Omental fat pad (tissue), 4 donors: ENCODE data around the gene HTRA1. TPM values are rescaled to one million over a fixed set of nuclear protein-coding genes. Genes with fewer than 3 reads are reported as not detected.

Experiments
- ATAC-seq: fragments of 150-250 bp; one replicate; pipeline ENCODE4 v1.9.1; 2016; ENCODE audit warnings: mild to moderate bottlenecking, moderate library complexity; ENCODE audit not compliant: low FRiP score
- DNase-seq: peaks from one replicate; pipeline ENCODE4 v3.0.0-alpha.2; 2019; ENCODE audit warnings: low spot score
- total RNA-seq, 4 donors: library from RNA; depleted of rRNA; stranded (reverse); fragments of >200 nt; gene quantifications; one replicate each; pipeline ENCODE4 v1.1.0, GENCODE V29; 2016
- TF ChIP-seq, protein P1 (sequence below), 3 donors: fragments of 450-650 bp; IDR thresholded peaks; one replicate each; pipeline ENCODE4 v1.5.1; 2016 to 2017; ENCODE audit warnings: antibody characterized with exemption in 3 of 3, mild to moderate bottlenecking in 3 of 3, moderate library complexity in 2 of 3

The HTRA1 gene
- total RNA-seq, 4 donors from 2014 or later, result 92.8 to 402 (median 260) TPM

DNA sequence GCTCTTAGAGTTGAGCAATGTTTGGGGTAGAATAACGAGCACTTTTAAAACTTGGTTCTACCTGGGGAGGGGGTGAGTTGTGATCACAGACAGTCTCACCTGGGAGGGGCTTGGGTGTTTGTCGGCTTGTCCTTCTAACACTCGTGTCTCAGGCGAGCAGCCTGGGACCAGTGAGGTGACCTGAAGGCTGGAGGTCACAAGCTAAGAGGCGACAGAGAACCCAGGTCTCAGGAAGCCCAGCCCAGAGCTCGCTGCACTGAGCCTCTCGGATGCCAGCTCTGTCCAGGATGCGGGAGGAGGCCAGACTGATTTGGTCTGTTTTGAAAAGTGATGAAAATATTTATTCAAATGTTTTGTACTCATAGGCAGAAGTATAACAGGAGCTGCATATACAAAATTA, 11.8 kb downstream of the HTRA1 start:
- TF ChIP-seq, protein P1, sequence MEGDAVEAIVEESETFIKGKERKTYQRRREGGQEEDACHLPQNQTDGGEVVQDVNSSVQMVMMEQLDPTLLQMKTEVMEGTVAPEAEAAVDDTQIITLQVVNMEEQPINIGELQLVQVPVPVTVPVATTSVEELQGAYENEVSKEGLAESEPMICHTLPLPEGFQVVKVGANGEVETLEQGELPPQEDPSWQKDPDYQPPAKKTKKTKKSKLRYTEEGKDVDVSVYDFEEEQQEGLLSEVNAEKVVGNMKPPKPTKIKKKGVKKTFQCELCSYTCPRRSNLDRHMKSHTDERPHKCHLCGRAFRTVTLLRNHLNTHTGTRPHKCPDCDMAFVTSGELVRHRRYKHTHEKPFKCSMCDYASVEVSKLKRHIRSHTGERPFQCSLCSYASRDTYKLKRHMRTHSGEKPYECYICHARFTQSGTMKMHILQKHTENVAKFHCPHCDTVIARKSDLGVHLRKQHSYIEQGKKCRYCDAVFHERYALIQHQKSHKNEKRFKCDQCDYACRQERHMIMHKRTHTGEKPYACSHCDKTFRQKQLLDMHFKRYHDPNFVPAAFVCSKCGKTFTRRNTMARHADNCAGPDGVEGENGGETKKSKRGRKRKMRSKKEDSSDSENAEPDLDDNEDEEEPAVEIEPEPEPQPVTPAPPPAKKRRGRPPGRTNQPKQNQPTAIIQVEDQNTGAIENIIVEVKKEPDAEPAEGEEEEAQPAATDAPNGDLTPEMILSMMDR (IDR thresholded peaks at IDR 0.05), result no peak
- ATAC-seq, result no peak
- no peak for DNase-seq

DNA sequence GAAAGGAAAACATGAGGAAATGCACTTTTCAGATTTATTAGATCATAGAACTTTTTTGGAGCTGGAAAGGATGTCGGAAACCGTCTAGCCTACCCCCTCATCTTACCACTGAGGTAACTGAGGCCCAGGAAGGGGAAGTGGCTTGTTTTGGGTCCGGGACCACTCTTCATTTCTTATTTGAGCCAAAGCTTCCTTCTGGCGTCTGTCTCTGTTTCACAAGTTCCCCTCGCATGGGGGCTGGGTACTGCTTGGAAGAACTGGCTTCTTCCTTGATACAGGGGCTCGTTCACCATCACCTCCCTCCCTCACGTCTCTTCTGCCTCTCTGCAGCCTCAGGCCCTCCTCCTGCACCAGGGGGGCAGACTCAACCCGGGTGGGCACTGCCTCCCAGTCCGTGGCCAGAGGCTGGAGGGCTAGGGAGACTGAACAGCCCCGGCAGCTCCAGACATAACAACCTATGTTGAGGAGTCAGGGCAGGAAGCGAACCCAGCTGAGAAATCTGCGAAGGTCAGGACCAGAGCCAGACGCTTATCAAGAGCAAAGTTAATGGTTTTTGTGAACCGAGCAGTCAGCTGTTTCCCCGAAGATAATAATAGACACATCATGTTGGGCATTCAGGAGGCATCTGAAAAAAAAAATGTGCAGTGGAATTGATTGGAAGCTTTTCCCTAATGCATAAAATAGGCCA, 12.9 kb downstream of the HTRA1 start:
- peak; percentile 62 for ATAC-seq
- TF ChIP-seq, protein P1 (IDR thresholded peaks at IDR 0.05), result no peak
- no peak for DNase-seq

DNA sequence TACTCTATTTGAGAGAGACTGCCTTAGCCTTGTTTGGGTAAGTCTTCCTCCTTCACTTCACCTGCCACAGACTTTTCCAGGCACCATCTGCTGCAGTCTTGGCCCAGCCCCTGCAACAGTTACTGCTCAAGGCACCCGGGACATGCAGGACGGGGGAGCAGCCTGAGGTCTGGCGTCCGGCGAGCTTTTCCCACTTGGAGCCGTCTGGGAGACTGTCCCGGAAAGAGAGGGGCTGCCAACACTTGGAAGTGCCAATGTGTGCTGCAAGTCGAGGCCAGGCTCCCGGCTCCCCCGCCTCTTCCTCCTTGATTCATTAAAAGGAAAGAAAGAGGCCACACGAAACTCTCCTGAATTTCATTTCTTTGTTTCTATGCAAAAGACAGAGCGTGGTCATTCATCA, 13.7 kb downstream of the HTRA1 start:
- TF ChIP-seq, protein P1 (IDR thresholded peaks at IDR 0.05), result no peak
- DNase-seq (no peak), ATAC-seq (no peak)

DNA sequence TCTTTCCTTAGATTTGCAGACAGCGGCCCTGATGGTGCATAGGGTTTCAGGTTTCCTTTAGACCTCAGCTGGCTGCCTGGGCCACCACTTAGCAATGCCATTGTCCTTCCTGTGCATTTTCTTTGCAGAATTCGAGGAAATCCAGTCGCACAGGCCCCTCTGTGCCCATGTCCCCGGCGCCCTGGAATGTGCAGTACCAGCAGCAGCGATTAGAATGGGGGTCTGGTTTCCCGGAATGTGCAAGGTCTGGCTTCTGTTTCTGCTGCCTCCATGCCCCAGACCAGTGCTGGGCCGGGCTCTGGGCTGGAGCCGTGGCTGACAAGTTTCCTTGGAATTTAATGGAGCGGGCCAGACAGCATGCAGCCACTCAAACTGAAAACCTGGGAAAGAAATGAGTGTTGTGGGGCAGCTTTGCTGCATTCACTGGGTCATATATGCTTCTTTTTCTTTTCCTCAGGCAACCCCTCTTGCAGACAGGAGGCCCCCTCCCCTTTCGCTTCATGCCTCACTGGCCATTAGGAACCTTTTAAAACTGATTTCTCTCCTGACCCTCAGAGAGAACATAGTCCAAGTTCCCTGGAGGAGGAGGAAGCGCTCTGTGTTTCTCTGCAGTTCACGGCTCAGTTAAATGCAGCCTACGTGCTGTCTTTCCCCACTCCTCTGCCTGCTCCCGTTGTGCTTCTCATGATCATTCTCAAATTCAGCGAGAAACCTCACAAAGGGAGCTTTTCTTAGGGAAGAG, 14.4 kb downstream of the HTRA1 start:
- ATAC-seq (no peak), DNase-seq (no peak)
- TF ChIP-seq, protein P1 (IDR thresholded peaks at IDR 0.05), result no peak

DNA sequence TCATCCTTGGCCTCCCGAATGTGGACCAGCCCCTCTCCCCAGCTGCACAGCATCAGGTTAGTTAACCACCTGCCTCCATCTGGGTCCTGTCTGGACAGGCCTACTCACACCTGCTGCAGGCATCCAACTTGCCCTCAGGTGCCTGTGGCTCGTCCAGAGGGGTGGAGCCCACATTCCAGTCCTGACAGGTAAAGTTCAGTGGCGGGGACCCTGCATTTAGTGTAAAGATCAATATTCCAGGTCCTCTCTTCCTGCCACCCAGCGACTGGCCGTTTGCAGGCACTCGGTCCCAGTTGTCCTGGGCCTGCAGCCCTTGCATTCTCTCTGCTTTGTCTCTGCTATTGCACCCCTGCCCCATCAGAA, 15.0 kb downstream of the HTRA1 start:
- TF ChIP-seq, protein P1 (IDR thresholded peaks at IDR 0.05), result no peak
- DNase-seq, result no peak
- ATAC-seq, result no peak

DNA sequence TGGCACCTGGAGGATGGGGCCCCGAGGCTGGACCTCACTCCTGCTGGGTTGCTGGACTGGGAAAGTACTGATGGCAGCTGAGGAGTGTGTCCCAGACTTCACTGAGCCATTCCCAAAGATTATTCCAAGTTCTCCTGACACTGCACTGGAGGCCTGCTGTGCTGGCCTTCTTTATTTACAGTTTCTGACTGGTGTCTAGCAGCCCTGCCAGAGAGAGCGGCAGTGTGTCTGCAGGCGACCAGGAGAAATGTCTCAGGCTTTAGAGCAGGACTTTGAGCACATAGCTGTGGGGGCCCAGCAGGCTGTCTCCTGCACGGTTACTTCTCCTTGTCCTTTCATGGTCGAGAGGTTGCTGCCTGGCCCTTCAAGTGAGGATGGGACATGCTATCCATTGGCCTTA, 16.1 kb downstream of the HTRA1 start:
- ATAC-seq (no peak), DNase-seq (no peak)
- TF ChIP-seq, protein P1 (IDR thresholded peaks at IDR 0.05), result no peak

DNA sequence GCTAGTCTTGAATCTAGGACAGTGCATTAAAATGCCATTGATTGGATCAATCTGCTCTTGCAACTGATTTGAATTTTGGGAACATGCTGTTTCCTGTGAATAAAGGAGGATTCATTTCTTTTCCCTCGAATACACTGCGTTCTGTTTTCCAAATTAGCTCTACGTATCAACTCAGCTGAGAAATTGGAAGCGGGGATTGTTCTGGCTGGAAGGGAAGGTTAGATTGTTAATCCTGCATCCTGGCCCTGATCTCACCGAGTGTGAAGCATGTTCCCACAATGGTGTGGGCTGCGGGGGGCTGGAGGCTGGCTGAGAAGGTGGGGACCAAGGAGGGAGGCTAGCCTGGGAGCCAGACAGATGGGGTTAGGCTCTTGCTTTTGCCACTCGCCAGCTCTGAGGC, 17.6 kb downstream of the HTRA1 start:
- DNase-seq (no peak), ATAC-seq (no peak)
- TF ChIP-seq, protein P1 (IDR thresholded peaks at IDR 0.05), result no peak
